Measurements from ENCODE around the gene VPS26C.
"Not testable (repeated sequence)": the region's sequence is repeated elsewhere in the genome, so short reads cannot be mapped to it uniquely, and the experiment has no call there.

Gene VPS26C

DNA sequence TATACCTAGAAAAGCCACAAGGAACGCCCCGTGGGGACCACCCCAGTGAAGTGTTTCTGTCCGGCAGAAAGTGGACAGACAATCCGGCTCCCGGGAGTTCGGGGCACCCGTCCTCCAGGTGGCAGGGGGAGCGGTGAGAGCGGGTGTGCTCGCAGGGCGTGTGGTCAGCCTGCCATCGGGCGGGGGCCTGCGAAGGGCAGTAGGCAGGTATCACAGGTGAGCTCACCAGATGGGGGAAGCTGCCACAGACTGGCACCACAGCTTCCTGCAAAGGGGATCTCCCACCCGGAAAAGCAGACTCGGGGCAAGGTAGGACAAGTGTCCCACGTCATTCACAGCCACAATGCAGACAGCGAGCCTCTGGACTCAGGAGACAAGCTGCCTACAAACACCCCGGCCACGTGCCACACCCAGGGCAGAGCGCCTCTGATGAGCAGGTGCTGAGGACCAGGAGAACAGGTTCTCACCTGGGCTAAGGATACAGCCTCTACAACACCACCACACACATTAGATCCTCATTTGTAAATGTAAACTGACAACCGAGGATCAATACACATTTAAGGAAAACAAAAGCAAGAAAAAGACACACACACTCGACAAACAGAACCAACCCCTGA, 36.4 kb downstream of the VPS26C start:
- no peak for DNase-seq (ENCODE audit: low spot score)

DNA sequence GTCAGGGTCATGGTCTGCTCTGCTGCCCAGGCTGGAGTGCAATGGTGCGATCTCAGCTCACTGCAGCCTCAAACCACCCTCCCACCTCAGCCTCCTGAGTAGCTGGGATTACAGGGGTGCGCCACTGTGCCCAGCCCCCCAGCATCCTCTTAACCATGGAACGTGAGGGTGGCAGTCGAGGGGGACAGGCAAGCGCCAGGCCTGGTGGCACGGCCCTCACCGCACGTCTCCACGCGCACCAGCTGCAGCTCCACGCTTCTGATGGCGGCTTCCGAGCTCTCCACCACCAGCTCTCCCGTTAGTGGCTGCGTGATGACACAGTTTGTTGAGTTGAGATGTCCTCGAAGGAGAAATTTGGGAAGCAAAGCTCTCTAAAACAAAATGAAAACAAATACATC, 39.1 kb downstream of the VPS26C start:
- DNase-seq (ENCODE audit: low spot score), result no peak

DNA sequence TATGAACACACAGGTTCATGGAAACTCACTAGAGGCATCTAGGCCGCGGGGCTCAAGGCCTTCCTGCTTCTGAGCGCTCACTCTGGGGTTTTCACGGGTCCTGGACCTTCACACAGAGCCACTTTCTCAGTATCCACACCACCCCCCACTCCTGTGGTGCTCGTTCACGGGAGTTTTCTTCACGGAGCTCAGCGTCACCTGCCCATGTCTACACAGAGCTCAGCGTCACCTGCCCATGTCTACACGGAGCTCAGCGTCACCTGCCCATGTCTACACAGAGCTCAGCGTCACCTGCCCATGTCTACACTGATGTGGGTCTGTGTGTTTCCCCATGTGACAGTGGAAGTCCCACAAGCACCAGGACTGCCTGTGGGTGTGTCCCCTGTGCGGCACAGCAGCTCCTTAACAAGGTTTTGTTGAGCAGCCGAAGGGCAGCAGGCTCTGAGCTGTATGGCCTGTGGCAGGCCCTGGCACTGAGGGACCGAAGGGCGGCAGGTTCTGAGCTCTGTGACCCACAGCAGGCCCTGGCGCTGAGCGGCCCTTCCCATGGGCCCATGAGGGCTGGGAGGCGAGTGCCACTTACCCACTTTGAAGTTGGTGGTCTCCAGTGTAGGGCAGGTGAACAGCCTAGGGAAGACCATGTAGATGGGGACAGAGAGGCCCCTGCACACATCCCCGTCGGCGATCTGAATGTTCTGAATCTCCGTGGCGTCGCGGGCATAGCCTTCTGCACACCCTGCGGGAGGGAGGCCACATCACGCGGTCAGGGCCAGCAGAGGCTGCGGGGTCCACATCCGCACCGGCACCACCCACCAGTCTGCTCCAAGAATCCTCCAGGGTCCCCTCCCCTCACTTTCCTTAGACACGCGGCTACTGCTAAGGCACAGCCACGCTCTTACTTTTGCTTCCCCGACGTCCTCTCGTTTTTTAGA, 39.8 kb downstream of the VPS26C start:
- no peak for DNase-seq (ENCODE audit: low spot score)

DNA sequence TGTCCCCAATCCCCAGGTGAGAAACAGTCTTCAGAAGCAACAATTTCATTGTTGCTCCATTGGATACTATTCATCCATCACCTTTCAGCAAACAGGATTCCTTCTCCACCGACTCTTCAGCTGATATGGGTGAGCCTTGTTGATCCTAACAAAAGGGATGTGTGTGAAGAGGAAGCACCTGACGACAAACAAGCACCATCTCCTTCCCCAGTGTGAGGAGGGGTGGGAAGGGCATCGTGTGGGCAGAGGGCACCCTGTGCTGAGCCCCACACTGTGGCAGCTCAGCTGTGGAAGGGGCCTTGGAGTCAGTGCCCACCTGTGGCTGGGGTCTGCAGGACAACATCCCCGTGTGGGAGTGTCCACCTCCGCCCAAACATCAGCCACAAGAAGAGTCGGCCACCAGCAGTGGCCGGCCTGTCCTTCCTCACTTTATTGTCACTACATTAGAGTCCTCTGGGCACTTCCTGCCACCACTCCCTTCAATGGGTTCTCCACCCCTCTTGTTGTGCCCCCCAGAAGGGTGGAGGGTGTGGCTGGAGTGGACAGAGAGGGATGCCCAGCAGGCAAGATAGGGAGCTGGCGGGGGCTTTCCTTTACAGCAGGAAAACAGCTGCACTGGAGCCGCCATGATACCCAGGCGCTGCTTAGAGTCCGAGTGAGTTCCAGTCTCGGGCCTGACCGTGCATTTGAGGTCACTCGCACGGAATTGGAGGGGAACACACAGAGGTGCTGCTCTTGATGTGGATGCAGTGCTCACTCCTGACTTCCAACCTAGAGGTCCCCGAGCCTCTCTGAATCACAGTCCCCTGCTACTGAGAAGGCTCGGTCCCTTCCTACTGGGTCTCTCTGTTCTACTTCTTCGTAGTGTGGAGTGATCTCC, 40.9 kb downstream of the VPS26C start:
- no peak for DNase-seq (ENCODE audit: low spot score)

DNA sequence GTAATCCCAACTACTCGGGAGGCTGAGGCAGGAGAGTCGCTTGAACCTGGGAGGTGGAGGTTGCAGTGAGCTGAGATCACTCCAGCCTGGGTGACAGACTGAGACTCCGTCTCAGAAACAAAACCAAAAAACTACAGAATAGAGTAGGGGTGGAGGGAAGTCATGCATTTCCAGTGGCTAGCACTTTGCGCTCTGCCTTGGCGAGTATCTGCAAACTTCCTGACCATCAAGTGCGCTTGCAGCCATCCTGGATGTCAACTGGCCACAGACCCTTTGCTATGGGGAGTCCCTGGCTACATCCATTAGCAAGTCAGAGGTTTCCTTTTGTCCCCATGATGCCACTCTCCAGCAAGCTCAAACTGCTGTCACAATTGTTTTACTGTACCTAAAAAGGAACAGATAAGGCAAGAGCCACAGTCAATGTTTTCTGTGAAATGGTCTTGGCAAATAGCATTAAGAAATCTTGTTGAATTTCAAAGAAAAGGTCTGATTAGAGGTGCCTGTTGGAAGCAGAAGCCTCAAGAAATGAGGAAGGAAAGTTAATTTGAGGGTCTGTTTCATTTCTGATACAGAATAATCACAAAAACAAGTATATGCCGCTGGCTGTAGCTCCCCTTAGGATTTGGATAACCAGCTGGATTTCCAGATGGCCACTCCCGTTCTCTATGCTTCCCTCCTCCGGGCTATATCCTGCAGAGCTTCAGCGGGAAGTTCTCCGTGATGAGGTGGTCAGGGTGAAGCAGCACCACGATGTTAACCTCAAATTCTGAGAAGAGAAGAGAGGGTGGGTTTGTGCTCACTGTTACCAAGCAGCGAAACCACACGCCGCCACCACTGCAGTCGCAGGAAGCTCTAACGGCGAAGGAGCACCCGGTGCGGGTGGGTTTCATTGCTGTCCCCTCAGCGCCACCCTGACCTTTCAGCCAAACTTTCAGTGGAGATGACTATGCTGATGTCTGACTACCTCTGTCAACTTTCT, 42.0 kb downstream of the VPS26C start:
- DNase-seq (ENCODE audit: low spot score), result no peak

DNA sequence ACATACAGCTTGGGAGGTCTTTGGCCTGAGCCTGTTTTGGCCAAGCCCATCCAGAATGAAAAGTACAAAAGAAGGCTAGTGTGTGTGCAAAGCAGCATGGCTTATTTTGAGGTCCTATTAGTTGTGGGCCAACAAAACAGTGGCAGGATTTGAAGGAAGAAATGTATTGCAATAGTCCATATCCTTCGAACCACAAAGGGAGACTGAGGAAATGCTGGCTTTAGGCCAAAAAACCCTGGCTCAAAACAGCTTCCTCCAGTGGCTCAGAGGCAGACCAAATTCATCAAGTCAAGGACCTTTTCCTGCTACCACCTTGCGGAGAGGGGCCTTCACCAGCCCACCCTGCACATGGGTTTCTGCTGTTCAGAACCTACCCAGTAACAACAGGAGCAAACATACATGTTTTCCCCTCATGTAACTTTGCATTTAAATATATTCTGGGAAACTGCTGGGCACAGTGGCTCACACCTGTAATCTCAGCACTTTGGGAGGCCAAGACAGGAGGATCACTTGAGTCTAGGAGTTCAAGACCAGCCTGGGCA, 43.3 kb downstream of the VPS26C start:
- DNase-seq (ENCODE audit: low spot score), result no peak

DNA sequence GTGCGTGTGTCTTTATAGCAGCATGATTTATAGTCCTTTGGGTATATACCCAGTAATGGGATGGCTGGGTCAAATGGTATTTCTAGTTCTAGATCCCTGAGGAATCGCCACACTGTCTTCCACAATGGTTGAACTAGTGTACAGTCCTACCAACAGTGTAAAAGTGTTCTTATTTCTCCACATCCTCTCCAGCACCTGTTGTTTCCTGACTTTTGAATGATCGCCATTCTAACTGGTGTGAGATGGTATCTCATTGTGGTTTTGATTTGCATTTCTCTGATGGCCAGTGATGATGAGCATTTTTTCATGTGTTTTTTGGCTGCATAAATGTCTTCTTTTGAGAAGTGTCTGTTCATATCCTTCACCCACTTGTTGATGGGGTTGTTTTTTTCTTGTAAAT, 44.9 kb downstream of the VPS26C start:
- not testable (repeated sequence) for DNase-seq (ENCODE audit: low spot score)

DNA sequence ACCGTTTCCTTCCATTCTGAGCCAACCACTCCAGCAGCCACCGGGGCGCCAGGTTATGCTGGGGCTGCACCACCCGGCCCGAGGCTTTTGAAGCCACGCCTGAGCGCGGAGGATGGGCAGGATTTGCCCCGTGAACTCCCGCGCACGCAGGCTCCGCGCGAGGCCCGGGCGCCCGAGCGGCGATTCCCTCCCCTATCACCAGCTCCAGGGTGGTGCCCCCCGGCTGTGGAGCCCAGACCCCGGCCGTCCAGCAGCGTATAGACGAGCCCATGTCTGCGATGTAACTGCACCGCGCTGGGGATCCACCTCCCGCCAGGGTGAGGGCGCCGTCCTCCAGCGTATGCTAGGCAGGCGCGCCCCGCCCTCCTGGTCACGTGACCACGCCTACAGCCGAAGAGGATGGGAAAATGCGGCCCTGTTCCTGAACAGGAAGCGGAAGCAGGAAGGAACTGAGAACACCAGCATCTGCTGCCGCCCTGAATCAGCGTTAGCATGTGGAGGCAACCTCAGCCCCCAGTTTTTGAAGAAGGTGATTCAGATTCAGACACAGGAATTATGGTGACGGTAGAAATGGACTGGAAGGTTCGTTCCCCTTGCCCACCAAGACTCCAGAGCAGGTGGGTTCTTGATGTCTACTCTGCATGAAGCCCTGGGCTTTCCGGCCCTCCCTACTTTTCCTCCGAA, 46.0 kb downstream of the VPS26C start:
- DNase-seq (ENCODE audit: low spot score), result peak; percentile 92

DNA sequence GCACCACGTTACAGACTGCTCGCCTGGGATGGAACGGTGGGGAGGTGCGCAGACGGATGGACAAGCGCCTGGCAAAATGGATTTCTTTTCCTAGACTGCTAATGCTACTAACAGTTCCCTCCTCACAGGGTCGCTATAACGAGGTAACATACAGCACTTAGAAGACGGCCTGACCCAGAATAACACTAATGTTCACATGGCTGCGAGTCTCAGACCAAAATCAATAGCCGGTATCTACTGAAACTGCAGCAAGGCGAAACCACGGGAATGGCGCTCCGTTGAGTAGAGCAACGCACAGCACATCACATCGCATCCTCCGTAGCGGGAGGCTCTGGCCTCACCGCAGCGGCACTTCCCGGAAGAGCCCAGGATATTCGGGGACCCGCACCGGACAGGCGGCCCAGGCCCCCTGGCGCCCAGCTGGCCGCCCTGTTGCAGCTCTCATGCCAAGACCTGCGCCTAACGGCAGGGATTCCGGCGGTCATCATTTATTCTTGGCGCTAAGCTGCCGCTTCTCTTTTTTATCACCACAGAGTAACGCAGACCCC, 46.6 kb downstream of the VPS26C start:
- peak; percentile 20 for DNase-seq (ENCODE audit: low spot score)

DNA sequence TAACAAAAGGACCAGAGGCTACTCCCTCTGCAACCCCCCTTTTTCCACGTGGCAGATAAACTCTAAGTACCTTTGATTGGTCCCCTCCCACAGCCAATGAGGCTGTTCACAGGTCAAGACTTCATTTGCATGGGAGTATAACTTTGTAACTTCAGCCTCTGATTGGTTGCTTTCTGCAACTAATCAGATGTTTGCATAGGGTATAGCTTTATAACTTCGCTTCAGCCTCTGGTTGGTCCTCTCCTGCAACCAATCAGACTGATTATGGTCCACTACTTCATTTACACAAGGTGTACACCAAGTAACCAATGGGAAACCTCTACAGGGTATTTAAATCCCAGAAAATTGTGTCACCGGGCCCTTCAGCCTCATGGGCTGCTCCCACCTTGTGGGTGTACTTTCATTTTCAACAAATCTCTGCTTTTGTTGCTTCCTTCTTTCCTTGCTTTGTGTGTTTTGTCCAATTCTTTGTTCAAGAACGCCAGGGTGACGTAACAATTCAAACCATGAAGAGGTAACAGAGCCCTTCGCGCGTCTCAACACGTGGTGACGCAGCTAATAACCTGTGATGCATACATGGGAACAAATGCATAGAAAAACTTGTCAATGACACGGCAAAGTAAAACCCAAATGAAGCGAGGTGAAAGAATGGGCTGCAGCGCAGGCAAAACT, 47.2 kb downstream of the VPS26C start:
- DNase-seq (ENCODE audit: low spot score), result no peak

DNA sequence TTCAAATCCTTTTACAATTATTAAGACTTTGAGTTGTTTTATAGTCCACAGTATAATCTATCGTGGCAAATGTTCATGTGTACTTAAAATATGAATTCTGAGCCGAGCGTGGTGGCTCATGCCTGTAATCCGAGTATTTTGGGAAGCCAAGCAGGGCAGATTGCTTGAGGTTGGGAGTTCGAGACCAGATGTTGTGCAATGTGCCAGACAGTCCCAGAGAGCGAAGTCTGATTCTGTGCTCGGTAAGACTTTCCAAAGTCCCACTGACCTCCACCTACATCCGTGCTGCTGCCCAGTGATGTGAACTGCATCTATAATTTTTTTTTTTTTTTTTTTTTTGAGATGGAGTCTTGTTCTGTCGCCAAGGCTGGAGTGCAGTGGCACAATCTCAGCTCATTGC, 52.2 kb downstream of the VPS26C start:
- DNase-seq (ENCODE audit: low spot score), result no peak

DNA sequence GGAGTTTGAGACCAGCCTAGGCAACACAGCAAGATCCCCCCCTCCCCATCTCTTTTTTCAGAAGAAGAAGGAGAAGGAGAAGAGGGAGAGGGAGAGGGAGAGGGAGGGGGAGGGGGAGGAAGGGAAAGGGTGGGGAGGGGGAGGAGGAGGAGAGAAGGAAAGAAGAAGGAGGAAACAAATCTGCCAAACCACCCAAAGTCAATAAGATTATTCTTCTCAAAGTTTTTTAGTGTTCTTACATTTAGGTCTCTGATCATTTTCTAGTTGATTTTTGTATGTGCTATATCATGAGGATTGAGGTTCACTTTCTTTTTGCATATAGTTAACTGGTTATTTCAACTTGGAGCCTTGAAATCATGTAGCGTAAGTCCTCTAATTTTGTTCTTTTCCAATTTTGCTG, 56.3 kb downstream of the VPS26C start:
- DNase-seq (ENCODE audit: low spot score), result no peak

DNA sequence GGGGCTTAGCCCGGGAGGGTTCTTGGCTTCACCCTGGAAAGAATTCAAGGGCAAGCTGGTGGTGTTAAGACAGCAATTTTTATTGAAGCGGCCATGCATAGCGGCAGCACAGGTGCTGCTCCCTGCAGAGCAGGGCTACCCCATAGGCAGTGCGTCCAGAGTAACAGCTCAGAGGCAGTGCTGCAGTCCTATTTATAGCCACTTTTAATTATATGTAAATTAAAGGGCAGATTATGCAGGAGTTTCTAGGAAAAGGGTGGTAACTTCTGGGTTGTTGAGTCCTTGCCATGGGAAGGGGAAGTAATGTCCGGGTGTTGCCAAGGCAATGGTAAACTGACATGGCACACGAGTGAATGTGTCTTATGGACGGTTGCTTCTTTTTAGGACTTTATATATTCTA, 57.0 kb downstream of the VPS26C start:
- no peak for DNase-seq (ENCODE audit: low spot score)

DNA sequence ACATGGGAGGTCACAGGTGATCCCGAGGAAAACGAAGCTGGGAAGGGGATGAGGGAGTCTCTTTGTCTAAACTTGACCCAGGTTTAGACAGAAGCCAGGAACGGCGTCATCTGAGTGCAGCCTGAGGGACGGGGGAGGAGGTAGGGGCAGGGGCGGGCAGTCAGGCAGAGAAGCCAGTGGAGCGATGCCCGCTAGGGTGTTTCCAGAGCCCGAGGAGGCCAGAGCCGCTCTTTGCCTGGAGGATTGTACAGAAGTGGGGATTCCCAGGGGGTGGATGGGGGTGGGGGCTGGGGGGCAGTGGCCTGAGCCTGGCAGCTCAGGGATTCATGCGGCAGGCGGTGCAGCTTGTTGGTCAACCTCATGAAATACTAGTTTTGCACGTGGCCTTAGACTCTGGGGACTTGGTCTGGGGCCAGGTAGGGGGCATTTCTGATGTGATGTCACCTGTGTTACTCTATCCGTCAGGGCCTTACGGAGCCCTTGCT, 58.4 kb downstream of the VPS26C start:
- no peak for DNase-seq (ENCODE audit: low spot score)

DNA sequence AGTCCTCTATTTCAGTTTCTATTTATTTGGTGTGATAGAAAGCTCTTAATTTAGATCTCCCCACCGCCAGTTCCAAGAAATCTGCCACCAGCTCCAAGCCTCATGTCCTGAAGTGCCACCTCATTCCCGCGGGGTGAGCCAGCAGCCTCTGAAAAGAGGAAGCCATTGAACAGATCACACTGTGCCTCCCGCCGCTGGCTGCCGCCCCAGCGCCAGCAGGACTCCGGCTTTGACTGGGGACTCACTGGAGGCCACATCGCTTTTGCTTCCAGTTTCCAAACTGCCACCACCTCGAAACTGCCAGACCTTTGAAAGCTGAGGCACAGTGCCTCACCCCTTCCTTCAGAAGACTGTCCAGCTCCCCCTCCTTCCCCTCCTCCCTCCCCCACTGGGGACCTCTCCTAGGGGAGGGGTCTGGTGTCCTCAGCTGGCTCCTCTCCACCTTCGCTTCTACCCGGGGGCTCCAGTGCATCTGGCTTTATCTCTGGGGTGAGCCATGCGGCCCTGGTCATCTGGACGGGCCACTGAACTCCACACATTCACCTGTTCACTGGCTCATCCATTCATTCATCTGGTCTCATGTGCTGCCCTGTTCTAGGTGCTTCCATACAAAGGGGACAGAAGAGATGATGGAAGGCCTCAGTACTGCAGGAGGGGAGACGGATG, 58.9 kb downstream of the VPS26C start:
- peak; percentile 79 for DNase-seq (ENCODE audit: low spot score)

DNA sequence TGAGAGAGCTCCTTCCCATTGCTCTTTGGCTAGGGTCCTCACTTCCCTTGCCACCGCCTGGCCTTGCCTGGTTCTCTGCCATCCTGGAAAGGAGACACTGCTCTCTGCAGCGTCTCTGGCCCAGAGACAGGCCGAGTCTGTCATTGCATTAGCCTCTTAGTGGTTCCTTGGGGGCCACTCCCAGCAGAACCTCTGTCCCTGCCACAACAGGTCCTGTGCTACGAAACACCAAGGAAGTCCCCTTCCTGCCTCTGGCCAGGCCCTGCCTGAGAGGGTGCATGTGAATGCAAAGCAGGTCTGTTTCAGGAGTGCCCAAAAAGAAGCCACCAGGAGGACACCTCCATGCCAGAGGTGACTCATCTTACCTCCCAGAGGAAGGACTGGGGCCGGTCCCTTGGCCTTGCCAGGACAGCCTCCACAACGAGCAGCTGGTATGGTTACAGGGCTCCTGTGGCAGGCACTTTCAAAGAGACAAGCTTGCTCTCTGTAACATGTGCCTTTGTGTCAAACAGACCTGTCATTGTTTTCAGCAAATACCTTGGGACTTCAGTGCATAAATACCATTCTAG, 59.6 kb downstream of the VPS26C start:
- peak; percentile 99 for DNase-seq (ENCODE audit: low spot score)

DNA sequence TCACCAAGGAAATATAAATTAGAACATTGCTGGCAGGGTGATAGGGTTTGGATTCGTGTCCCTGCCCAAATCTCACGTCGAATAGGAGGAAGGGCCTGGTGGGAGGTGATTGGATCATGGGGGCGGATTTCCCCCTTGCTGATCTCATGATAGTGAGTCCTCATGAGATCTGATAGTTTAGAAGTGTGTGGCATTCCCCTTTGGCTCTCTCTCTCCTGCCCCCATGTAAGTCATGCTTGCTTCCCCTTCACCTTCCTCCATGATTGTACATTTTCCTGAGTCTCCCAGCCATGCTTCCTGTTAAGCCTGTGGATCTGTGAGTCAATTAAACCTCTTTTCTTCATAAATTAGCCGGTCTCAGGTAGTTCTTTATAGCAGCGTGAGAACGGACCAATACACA, 60.6 kb downstream of the VPS26C start:
- no peak for DNase-seq (ENCODE audit: low spot score)

DNA sequence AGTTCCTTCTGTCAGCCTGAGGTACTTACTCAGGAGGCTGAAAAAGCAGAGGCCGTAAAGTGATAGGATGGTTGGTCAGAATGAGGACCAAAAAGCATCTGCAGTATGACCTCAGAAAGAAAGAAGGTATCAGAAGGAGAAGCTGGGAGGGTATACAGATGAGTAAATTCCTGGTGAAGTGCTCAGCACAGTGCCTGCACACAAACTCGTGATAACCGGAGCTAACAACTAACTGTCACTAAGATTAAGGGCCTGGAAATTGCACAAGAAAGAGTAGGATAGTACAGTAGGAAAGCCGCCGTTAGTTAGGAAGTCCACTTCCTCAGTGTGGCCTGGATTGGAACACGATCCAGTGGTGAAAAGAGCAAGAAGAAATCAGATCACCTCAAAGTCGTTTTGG, 62.6 kb downstream of the VPS26C start:
- no peak for DNase-seq (ENCODE audit: low spot score)
